A172 (cell line): Measurements from ENCODE around the gene ZNF41. TPM values are rescaled to one million over a fixed set of nuclear protein-coding genes. Genes with fewer than 3 reads are reported as not detected.
"Not testable (repeated sequence)": the region's sequence is repeated elsewhere in the genome, so short reads cannot be mapped to it uniquely, and the experiment has no call there.

ENCODE experiments used
- DNase-seq: peaks from one replicate; pipeline ENCODE4 v3.0.0-alpha.2; 2015; ENCODE audit warnings: low spot score
- total RNA-seq: library from RNA; depleted of rRNA; stranded (reverse); fragments of >200 nt; shearing (Covaris generic); gene quantifications from 2 replicates; pipeline ENCODE4 v1.2.3, GENCODE V29; 2014

Gene ZNF41
- total RNA-seq, 1 experiment from 2014 or later = 6.0 TPM

- DNase-seq = not testable (repeated sequence)
These were observed 9.1 kb upstream of the ZNF41 start for GRCh38 chrX:47492133-47492532.

GRCh38 chrX:47489507-47490275 is 6.7 kb upstream of the ZNF41 start:
- no peak for DNase-seq

GRCh38 chrX:47484885-47485284 is 1.9 kb upstream of the ZNF41 start:
- DNase-seq = no peak

GRCh38 chrX:47483306-47484268 is 565 bp upstream of the ZNF41 start:
- peak; percentile 30 for DNase-seq

GRCh38 chrX:47482065-47482511 is 934 bp downstream of the ZNF41 start:
- DNase-seq = no peak

- no peak for DNase-seq
These were observed 1.9 kb downstream of the ZNF41 start for GRCh38 chrX:47481160-47481559.

GRCh38 chrX:47480576-47480975 is 2.4 kb downstream of the ZNF41 start:
- no peak for DNase-seq

GRCh38 chrX:47475476-47475875 is 7.5 kb downstream of the ZNF41 start:
- no peak for DNase-seq

GRCh38 chrX:47467106-47467505 is 15.9 kb downstream of the ZNF41 start:
- no peak for DNase-seq

- DNase-seq = no peak
These were observed 22.5 kb downstream of the ZNF41 start for GRCh38 chrX:47460561-47460960.

- no peak for DNase-seq
These were observed 24.5 kb downstream of the ZNF41 start for GRCh38 chrX:47458528-47458927.

GRCh38 chrX:47456080-47456479 is 26.9 kb downstream of the ZNF41 start:
- DNase-seq = no peak

GRCh38 chrX:47452112-47452511 is 30.9 kb downstream of the ZNF41 start:
- no peak for DNase-seq

- DNase-seq = no peak
These were observed 34.7 kb downstream of the ZNF41 start for GRCh38 chrX:47448165-47448806.

- no peak for DNase-seq
These were observed 35.4 kb downstream of the ZNF41 start for GRCh38 chrX:47447607-47448006.

- DNase-seq = no peak
These were observed 36.1 kb downstream of the ZNF41 start for GRCh38 chrX:47446971-47447370.

GRCh38 chrX:47446431-47446830 is 36.6 kb downstream of the ZNF41 start:
- DNase-seq = no peak

- DNase-seq = no peak
These were observed 52.1 kb downstream of the ZNF41 start for GRCh38 chrX:47430925-47431324.

GRCh38 chrX:47422444-47422843 is 60.6 kb downstream of the ZNF41 start:
- DNase-seq = no peak

GRCh38 chrX:47420962-47421361 is 62.1 kb downstream of the ZNF41 start:
- no peak for DNase-seq

- no peak for DNase-seq
These were observed 62.8 kb downstream of the ZNF41 start for GRCh38 chrX:47420265-47420664.

GRCh38 chrX:47413179-47413594 is 69.8 kb downstream of the ZNF41 start:
- no peak for DNase-seq
